ENCODE results near the gene CCDC40. TPM values are rescaled to one million over a fixed set of nuclear protein-coding genes. Genes with fewer than 3 reads are reported as not detected.

Gene CCDC40
- total RNA-seq, 2 donors from 2014 or later, result 2.9 to 13.5 TPM

GRCh38 chr17:80108036-80108971 lies 71.9 kb downstream of the CCDC40 start:
- Histone ChIP-seq H3K9me3 (no peaks in the 10 kb centered on the region), H3K27me3 (no peaks in the 10 kb centered on the region), H3K36me3 (replicated peaks in 1 of 2; ENCODE audit: insufficient read depth in 1 of 2, low read depth in 2 of 2) (no peaks in the 10 kb centered on the region), H3K27ac (no peak overlapping the region), H3K4me3 (no peak overlapping the region), H3K4me1 (no peaks in the 10 kb centered on the region)
- 33 to 89% methylated on average over 3 to 39 of the region's 40 CpGs for WGBS, 2 donors
- TF ChIP-seq POLR2A (IDR thresholded peaks at IDR 0.05) (no peak), CTCF (IDR thresholded peaks at IDR 0.05) (no peak)
- no peak for ATAC-seq
- no peak for DNase-seq
- intact Hi-C loops (cut with DNase I), result no loop called here

- no peak for ATAC-seq
- Histone ChIP-seq H3K9me3 (no peaks in the 10 kb centered on the region), H3K27ac (no peak overlapping the region), H3K4me1 (no peaks in the 10 kb centered on the region), H3K36me3 (replicated peaks in 1 of 2; ENCODE audit: insufficient read depth in 1 of 2, low read depth in 2 of 2) (no peaks in the 10 kb centered on the region), H3K4me3 (no peak overlapping the region), H3K27me3 (no peaks in the 10 kb centered on the region)
- intact Hi-C loops (cut with DNase I), result no loop called here
- no peak for DNase-seq
- no peak for TF ChIP-seq CTCF (IDR thresholded peaks at IDR 0.05)
- 87 to 89% methylated on average over 13 of the region's 13 CpGs for WGBS, 2 donors
These were observed 72.7 kb downstream of the CCDC40 start for GRCh38 chr17:80109066-80109660.

GRCh38 chr17:80109713-80110446 lies 73.4 kb downstream of the CCDC40 start:
- H3K4me1 ChIP-seq, result no peaks in the 10 kb centered on the region
- no peak for ATAC-seq
- 84 to 88% methylated on average over 18 to 30 of the region's 30 CpGs for WGBS, 2 donors
- H3K9me3 ChIP-seq, result no peaks in the 10 kb centered on the region
- no peak for DNase-seq
- no peaks in the 10 kb centered on the region for H3K36me3 ChIP-seq (replicated peaks in 1 of 2; ENCODE audit: insufficient read depth in 1 of 2, low read depth in 2 of 2)
- intact Hi-C loops (cut with DNase I), result no loop called here
- H3K4me3 ChIP-seq, result no peak overlapping the region
- no peaks in the 10 kb centered on the region for H3K27me3 ChIP-seq
- TF ChIP-seq CTCF (IDR thresholded peaks at IDR 0.05) (no peak), POLR2A (IDR thresholded peaks at IDR 0.05) (no peak)
- no peak overlapping the region for H3K27ac ChIP-seq

GRCh38 chr17:80110447-80110812 lies 74.0 kb downstream of the CCDC40 start:
- no peak for DNase-seq
- Histone ChIP-seq H3K4me3 (no peak overlapping the region), H3K27me3 (no peaks in the 10 kb centered on the region), H3K9me3 (no peaks in the 10 kb centered on the region), H3K36me3 (replicated peaks in 1 of 2; ENCODE audit: insufficient read depth in 1 of 2, low read depth in 2 of 2) (no peaks in the 10 kb centered on the region), H3K4me1 (no peaks in the 10 kb centered on the region), H3K27ac (no peak overlapping the region)
- intact Hi-C loops (cut with DNase I), result no loop called here
- ATAC-seq, result no peak
- no peak for TF ChIP-seq CTCF (IDR thresholded peaks at IDR 0.05)
- TF ChIP-seq POLR2A (IDR thresholded peaks at IDR 0.05), result no peak
- 80 to 88% methylated on average over 3 to 9 of the region's 9 CpGs for WGBS, 2 donors

Measured in body of pancreas (tissue), 4 donors.